Cardiac fibroblast (primary cell): ENCODE measurements around the gene GRIPAP1.
A peak's percentile ranks its signal among the peaks of the same experiment; 100 is the strongest.
"Not testable (repeated sequence)": the region's sequence is repeated elsewhere in the genome, so short reads cannot be mapped to it uniquely, and the experiment has no call there.

Experiments
- DNase-seq, 2 donors: peaks; one replicate each; pipeline versions ENCODE4 v3.0.0 to v3.0.0-alpha.2; 2010; ENCODE audit warnings: low read depth in 2 of 2
- H3K4me3 ChIP-seq, 2 donors: replicated peaks in 1 of 2; 1 replicate in 1 of 2; 2 replicates in 1 of 2; pipeline ENCODE4 v1.5.1; 2011; ENCODE audit warnings: low read depth in 2 of 2, low read length in 2 of 2, mild to moderate bottlenecking in 2 of 2, moderate library complexity in 1 of 2
- CTCF ChIP-seq: IDR thresholded peaks from one replicate; pipeline ENCODE4 v1.5.1; 2011; ENCODE audit warnings: low read depth, mild to moderate bottlenecking, low read length, inconsistent platforms

Gene GRIPAP1

GRCh38 chrX:48997455-48997854, 4.6 kb downstream of the GRIPAP1 start:
- TF ChIP-seq CTCF, result no peak
- no peak for DNase-seq
- H3K4me3 ChIP-seq, result no peak overlapping the region

GRCh38 chrX:48996969-48997368, 5.1 kb downstream of the GRIPAP1 start:
- no peak for TF ChIP-seq CTCF
- DNase-seq, result no peak

GRCh38 chrX:48992341-48992740, 9.7 kb downstream of the GRIPAP1 start:
- no peak for TF ChIP-seq CTCF
- H3K4me3 ChIP-seq, result no peak overlapping the region
- no peak for DNase-seq

More at GRCh38 chrX:48996969-48997368, 5.1 kb downstream of the GRIPAP1 start:
- H3K4me3 ChIP-seq, result no peak overlapping the region

- peak in 1 of 2 donors; percentile 31 for DNase-seq
- TF ChIP-seq CTCF, result no peak
- no peak overlapping the region for H3K4me3 ChIP-seq
Measured at GRCh38 chrX:48989483-48989882, 12.6 kb downstream of the GRIPAP1 start.

- no peak for DNase-seq
- TF ChIP-seq CTCF, result no peak
- H3K4me3 ChIP-seq, result no peak overlapping the region
Measured at GRCh38 chrX:48983896-48984295, 18.2 kb downstream of the GRIPAP1 start.

GRCh38 chrX:48983081-48983480, 19.0 kb downstream of the GRIPAP1 start:
- no peak for DNase-seq
- no peak for TF ChIP-seq CTCF
- no peak overlapping the region for H3K4me3 ChIP-seq

GRCh38 chrX:48981178-48981577, 20.9 kb downstream of the GRIPAP1 start:
- no peak for DNase-seq
- H3K4me3 ChIP-seq, result no peak overlapping the region
- no peak for TF ChIP-seq CTCF

GRCh38 chrX:48980341-48980740, 21.7 kb downstream of the GRIPAP1 start:
- DNase-seq, H3K4me3 ChIP-seq: not testable (repeated sequence)
